Fibroblast of pulmonary artery (primary cell): ENCODE results near the gene PTPRF.
A peak's percentile ranks its signal among the peaks of the same experiment; 100 is the strongest.

ENCODE experiments used
- DNase-seq: peaks from one replicate; pipeline ENCODE4 v3.0.0-alpha.2; 2010; ENCODE audit warnings: low read depth
- H3K4me3 ChIP-seq: replicated peaks from 2 replicates; pipeline ENCODE4 v1.5.1; 2011; ENCODE audit warnings: low read depth, mild to moderate bottlenecking, control low read depth, low read length, moderate library complexity
- CTCF ChIP-seq: IDR thresholded peaks from 2 replicates; pipeline ENCODE4 v1.5.1; 2011; ENCODE audit warnings: mild to moderate bottlenecking, control low read depth, low read length, inconsistent platforms; ENCODE audit errors: missing control alignments

The PTPRF gene

GRCh38 chr1:43586136-43586731 lies 55.6 kb downstream of the PTPRF start:
- TF ChIP-seq CTCF, result no peak
- no peak overlapping the region for H3K4me3 ChIP-seq
- DNase-seq, result no peak

- no peak for TF ChIP-seq CTCF
- DNase-seq, result no peak
Observed at GRCh38 chr1:43587001-43587400, 56.3 kb downstream of the PTPRF start.

GRCh38 chr1:43587594-43587993 lies 56.9 kb downstream of the PTPRF start:
- DNase-seq, result peak; percentile 24
- TF ChIP-seq CTCF, result no peak
- no peak overlapping the region for H3K4me3 ChIP-seq

More at GRCh38 chr1:43587001-43587400, 56.3 kb downstream of the PTPRF start:
- H3K4me3 ChIP-seq, result no peak overlapping the region

GRCh38 chr1:43588592-43588991 lies 57.9 kb downstream of the PTPRF start:
- DNase-seq, result no peak
- H3K4me3 ChIP-seq, result no peak overlapping the region
- no peak for TF ChIP-seq CTCF

- no peak overlapping the region for H3K4me3 ChIP-seq
- DNase-seq, result no peak
- TF ChIP-seq CTCF, result peak; percentile 8
Observed at GRCh38 chr1:43590388-43590925, 59.8 kb downstream of the PTPRF start.

GRCh38 chr1:43591181-43591580 lies 60.5 kb downstream of the PTPRF start:
- no peak for TF ChIP-seq CTCF
- no peak for DNase-seq
- no peak overlapping the region for H3K4me3 ChIP-seq
